Measurements from ENCODE around the gene CLSTN1. TPM values are rescaled to one million over a fixed set of nuclear protein-coding genes. Genes with fewer than 3 reads are reported as not detected.
"Not testable (repeated sequence)": the region's sequence is repeated elsewhere in the genome, so short reads cannot be mapped to it uniquely, and the experiment has no call there.

CLSTN1 gene
- total RNA-seq, 1 donor from 2014 or later, result 62.7 TPM

DNA sequence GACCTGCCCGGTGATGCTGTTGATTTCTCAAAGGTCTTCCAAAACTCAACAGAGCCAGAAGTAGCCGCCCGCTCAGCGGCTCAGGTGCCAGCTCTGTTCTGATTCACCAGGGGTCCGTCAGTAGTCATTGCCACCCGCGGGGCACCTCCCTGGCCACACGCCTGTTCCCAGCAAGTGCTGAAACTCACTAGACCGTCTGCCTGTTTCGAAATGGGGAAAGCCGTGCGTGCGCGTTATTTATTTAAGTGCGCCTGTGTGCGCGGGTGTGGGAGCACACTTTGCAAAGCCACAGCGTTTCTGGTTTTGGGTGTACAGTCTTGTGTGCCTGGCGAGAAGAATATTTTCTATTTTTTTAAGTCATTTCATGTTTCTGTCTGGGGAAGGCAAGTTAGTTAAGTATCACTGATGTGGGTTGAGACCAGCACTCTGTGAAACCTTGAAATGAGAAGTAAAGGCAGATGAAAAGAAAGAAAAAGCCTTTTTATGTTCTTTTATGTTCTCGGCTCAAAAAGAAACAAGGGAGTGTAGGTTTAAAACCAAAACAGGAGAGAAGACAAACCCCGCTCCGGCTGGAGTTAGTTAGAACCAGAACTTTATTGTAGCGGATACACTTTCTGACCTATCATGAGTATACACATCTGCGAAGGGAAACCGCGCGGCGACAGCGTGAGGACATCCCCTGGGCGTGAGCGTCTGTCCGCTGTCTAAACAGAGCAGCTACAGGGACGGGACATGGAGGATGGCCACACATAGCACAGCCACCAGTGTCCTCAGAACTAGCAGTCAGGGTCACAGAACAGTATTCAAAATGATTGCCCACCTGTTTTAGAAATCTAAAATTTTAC lies 95.1 kb downstream of the CLSTN1 start:
- DNase-seq, result no peak

GRCh38 chr1:9726905-9727595 lies 96.7 kb downstream of the CLSTN1 start:
- DNase-seq, result no peak

DNA sequence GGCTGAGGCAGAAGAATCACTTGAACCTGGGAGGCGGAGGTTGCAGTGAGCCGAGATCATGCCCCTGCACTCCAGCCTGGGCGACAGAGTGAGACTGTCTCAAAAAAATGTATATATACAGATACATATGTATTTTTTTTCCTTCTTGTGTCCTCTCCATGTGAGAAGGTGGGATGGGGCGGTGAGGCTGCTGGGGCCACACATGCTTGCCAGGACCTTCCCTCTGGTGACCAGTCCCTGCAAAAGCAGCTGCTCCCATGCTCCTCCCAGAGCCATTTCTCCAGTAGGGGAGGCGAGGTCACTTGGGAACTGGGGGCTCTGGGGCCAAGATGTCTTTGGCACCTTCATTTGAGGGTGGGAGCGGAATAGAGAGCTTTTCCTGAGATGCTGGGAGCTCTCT lies 97.4 kb downstream of the CLSTN1 start:
- no peak for DNase-seq

GRCh38 chr1:9724706-9725476 lies 98.9 kb downstream of the CLSTN1 start:
- DNase-seq, result no peak

DNA sequence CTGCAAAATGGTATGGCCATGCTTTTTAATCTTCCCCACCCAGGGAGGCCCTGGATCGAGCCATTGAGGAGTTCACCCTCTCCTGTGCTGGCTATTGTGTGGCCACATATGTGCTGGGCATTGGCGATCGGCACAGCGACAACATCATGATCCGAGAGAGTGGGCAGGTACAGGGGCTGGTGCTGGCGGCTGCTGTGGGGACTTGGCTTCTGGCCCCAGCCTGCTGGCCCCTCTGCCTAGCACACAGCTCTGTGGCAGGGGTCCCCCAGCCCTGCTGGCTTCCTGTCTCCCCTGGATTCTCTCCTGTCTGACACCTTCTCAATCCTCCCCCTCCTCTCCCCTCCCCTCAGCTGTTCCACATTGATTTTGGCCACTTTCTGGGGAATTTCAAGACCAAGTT lies 99.8 kb downstream of the CLSTN1 start:
- DNase-seq, result no peak

DNA sequence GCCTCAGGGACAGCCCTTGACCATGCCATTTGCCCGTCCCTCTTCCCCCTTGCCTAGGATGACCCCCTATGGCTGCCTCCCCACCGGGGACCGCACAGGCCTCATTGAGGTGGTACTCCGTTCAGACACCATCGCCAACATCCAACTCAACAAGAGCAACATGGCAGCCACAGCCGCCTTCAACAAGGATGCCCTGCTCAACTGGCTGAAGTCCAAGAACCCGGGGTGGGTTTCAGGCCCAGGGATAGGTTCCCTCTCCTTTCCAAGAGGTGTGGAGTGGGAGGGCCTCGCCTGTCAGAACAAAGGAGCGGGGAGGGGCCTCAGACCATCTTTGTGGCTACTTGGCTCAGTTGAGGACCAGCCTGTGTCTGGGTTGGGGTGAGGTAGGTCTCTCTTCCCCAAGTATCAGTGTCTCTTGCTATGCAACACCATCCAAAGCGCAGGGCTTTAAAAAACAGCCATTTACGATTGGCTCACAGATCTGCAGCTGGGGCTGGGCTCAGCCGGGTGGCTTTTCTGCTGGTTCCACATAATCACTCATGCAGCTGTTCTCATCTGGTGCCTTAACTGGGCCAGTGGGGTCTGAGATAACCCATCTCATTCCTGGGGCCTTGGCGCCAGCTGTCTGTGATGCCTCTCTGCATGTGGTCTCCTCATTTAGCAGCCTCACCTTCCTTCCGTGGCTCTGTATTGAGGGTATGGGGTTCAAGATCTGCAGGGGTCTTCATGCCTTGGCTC lies 100.5 kb downstream of the CLSTN1 start:
- DNase-seq, result no peak

- DNase-seq, result no peak
These were observed 101.4 kb downstream of the CLSTN1 start for GRCh38 chr1:9722378-9722749.

DNA sequence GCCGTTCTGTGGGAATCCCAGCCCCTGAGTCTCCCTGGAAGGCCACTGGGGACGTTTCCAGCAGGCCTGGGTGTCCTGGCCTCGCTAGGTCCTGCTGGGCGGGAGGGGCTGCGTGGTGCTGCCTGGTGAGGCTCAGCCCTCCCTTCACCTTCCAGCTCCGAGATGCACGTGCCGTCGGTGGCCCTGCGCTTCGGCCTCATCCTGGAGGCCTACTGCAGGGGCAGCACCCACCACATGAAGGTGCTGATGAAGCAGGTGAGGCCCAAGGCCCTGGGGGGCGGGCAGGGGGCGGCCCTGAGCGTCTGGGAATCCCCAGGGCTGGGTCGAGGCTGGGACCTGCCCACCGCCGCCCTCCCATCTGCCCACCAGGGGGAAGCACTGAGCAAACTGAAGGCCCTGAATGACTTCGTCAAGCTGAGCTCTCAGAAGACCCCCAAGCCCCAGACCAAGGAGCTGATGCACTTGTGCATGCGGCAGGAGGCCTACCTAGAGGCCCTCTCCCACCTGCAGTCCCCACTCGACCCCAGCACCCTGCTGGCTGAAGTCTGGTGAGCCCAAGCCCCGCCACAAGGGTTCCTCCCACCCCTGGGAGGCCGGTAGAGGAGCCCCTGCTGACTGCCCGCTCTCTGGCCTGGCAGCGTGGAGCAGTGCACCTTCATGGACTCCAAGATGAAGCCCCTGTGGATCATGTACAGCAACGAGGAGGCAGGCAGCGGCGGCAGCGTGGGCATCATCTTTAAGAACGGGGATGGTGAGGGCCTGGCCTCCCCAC lies 102.0 kb downstream of the CLSTN1 start:
- DNase-seq, result no peak

GRCh38 chr1:9720785-9721605 lies 102.8 kb downstream of the CLSTN1 start:
- DNase-seq, result no peak

DNA sequence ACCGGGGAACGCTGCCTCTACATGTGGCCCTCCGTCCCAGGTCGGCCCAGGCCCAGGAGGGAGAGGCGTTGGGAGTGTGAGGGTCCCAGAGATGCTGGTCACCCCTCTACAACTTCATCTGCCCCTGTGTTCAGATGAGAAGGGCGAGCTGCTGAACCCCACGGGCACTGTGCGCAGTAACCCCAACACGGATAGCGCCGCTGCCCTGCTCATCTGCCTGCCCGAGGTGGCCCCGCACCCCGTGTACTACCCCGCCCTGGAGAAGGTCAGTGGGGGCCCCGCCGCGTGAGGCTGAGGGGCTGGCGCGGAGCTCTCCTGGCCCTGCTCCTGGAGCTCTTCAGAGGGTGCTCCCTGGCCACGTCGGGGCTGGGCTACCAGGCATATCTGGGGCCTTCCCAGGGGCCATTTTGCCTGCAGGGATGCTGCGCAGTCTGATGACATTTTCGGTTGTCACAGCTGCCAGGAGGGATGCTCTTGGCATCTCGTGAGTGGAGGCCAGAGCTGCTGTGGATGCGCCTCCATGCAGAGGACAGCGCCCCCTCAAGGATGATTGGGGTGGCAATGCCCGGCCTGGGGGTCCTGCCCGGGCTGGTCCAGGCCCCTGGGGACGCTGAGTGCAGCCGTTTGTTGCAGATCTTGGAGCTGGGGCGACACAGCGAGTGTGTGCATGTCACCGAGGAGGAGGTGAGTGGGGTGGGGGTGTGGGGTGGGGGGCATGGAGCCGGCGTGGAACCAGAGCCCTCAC lies 103.6 kb downstream of the CLSTN1 start:
- no peak for DNase-seq

DNA sequence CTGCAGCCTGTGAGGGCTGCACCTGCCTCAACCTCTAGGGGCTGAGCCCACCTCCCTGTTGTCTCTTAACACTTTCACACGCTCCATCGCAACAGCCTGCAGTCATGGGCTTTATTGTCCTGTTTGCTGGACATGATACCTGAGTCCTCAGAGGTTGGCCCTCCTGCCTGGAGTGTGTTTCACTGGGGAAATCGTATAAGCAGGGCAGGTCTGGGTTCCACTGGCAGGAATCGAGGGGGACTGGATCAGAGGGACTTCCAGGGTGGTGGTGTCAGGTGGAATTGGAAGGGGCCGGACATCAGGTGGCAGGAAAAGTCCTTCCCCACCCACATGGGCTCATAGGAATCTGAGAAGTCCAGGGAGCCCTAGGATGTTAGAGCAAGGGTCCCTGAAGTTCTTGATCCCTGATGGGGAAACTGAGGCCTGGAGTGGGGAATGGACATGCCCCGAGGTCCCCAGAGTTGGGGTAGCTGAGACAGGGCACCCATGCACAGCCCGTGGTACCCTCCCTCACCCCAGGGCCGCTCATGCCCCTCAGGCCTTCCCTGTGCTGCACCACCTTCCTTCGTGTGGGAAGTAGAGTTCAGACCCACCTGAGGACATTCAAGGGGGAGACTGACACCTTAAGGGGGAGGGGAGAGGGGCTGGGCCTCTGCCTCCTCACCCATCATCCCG lies 105.6 kb downstream of the CLSTN1 start:
- DNase-seq, result no peak

DNA sequence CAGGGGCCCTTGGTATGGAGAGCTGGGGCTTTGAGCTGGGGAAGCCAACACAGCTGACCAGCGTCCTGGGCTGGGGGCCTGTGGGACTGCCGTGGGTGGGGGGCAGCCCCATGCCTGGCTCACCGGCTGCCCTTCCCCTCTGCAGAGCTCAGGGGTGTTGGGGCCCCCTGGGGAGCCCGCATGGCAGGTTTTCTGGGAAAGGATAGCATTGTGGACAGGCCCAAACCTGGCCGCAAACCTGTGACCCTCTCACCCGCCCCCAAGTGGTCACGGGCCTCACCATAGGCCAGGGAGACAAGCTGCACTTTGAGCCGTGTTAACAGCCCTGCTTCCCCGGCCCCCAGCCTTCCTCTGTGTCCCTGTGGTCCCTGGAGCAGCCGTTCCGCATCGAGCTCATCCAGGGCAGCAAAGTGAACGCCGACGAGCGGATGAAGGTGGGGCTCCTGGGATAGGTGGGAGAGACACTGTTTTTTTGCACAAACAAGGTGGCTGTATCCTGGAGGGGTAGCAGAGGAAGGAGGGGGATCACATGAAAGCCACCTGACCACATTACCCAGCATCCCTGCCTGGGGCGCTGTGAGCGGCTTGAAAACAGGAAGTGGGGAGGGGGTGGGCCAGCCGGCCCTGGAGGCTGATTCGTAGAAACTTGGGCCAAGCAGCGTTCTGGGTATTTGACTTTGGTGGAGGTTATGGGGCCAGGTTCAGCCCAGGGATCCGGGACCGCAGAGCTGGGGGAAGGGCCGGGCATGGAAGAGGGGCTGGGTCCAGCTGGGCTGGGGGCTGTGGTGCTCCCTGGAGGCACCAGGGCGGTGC lies 106.4 kb downstream of the CLSTN1 start:
- DNase-seq, result peak; percentile 8

DNA sequence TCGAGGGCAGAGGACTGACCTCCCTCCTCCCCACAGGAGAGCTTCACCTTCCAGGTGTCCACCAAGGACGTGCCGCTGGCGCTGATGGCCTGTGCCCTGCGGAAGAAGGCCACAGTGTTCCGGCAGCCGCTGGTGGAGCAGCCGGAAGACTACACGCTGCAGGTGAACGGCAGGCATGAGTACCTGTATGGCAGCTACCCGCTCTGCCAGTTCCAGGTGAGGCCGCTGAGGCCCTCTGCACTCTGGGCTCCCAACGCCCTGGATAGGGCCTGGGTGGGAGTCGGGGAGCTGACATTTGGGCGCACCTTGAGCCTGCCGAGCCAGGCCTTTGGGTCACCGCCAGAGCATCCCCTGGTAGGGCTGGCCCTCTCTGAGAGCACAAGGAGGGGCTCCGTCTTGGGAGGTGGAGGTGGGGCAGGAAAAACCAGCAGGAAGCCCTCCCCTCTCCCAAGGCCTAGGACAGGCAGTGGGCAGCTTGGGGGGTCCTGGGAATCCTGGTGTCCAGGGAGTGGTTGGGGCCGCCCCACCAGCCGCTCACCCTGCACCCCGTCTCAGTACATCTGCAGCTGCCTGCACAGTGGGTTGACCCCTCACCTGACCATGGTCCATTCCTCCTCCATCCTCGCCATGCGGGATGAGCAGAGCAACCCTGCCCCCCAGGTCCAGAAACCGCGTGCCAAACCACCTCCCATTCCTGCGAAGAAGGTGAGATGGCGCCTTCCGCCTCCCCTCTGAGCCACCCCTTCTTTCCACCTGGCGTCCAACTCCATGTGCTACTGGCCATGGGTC lies 107.2 kb downstream of the CLSTN1 start:
- DNase-seq, result no peak

DNA sequence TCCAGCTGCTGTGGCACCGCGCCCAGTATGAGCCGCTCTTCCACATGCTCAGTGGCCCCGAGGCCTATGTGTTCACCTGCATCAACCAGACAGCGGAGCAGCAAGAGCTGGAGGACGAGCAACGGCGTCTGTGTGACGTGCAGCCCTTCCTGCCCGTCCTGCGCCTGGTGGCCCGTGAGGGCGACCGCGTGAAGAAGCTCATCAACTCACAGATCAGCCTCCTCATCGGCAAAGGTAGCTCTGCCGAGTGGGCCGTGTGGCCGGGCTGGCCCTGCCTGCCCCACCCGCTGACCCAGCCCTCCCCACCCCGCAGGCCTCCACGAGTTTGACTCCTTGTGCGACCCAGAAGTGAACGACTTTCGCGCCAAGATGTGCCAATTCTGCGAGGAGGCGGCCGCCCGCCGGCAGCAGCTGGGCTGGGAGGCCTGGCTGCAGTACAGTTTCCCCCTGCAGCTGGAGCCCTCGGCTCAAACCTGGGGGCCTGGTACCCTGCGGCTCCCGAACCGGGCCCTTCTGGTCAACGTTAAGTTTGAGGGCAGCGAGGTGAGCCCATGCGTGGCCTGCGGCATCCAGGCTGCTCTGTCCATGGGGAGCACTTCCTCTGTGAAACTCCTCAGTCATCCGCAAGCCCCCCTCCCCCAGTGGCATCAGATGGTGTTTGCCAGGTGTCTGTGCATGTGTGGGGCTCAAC lies 108.1 kb downstream of the CLSTN1 start:
- DNase-seq, result no peak

DNA sequence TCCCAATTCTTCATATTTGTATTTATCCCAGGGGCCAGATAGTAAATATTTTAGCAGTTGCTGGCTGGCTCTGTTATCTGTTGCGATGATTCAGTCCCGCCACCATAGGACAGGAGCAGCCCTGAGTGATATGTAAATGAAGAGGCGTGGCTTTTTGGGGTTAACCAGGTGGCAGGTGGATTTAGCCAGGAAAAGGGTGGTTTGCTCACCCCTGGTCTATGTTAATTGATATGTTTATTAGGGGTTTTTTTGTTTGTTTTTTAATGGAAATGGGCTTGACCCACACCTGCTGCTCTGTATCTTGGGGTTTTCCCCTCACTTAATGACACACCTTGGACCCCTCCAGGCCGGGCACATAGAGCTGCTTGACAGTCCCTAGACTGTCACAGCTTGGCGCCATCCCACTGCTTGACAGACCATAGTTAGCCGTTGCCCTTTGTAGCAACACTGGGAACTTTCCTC lies 109.5 kb downstream of the CLSTN1 start:
- no peak for DNase-seq

DNA sequence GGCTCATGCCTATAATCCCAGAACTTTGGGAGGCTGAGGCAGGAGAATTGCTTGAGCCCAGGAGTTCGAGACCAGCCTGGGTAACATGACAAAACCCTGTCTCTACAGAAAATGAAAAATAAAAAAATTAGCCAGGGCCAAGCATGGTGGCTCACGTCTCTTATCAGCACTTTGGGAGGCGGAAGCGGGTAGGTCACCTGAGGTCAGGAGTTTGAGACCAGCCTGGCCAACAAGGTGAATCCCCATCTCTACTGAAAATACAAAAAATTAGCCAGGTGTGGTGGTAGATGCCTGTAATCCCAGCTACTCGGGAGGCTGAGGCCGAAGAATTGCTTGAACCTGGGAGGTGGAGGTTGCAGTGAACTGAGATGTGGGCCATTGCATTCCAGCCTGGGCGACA lies 111.0 kb downstream of the CLSTN1 start:
- not testable (repeated sequence) for DNase-seq
